Measurements from ENCODE around the gene TYSND1.

TYSND1 gene

GRCh38 chr10:70144372-70145110 lies 2.0 kb downstream of the TYSND1 start:
- no CpG with 5 or more reads among the region's 18 CpGs for WGBS (ENCODE audit: extremely low coverage, insufficient coverage, insufficient read length)
- Histone ChIP-seq H3K4ac (ENCODE audit: low read depth, low read length) (no peak overlapping the region), H3K79me1 (ENCODE audit: low read length) (peaks cover 11% of the 10 kb centered on the region), H2AK5ac (ENCODE audit: low read length) (no peak overlapping the region), H2BK120ac (ENCODE audit: insufficient read depth, low read length, poor library complexity) (no peak overlapping the region), H3K79me2 (ENCODE audit: control insufficient read depth, insufficient read depth, low read length, poor library complexity) (peaks cover 8% of the 10 kb centered on the region), H3K27me3 (ENCODE audit: insufficient read depth, low read length) (no peaks in the 10 kb centered on the region), H3K9ac (ENCODE audit: low read length) (no peak overlapping the region), H4K91ac (ENCODE audit: low read depth, low read length) (no peak overlapping the region), H3K9me3 (ENCODE audit: insufficient read depth, low read depth, low read length) (no peaks in the 10 kb centered on the region), H4K12ac (ENCODE audit: low read depth, low read length) (no peak overlapping the region), H3K18ac (ENCODE audit: low read length) (no peak overlapping the region), H3K27ac (ENCODE audit: low read depth, low read length) (no peak overlapping the region), H3K4me2 (ENCODE audit: low read length) (peak overlapping the region; percentile 94), H3K36me3 (ENCODE audit: control insufficient read depth in 1 of 2, insufficient read depth in 2 of 2, low read length in 2 of 2) (peaks cover 4 to 12% of the 10 kb centered on the region in 2 experiments), H4K8ac (ENCODE audit: low read depth, low read length) (no peak overlapping the region), H3K23ac (ENCODE audit: low read length) (no peak overlapping the region), H2AFZ (ENCODE audit: insufficient read depth, low read length, poor library complexity) (no peak overlapping the region), H2BK5ac (ENCODE audit: low read depth, low read length, poor library complexity) (no peak overlapping the region), H3K14ac (ENCODE audit: low read length) (no peak overlapping the region), H2BK12ac (ENCODE audit: low read length) (no peak overlapping the region), H3K4me3 (ENCODE audit: low read depth, low read length) (no peak overlapping the region), H3K4me1 (ENCODE audit: control insufficient read depth in 1 of 2, insufficient read depth in 2 of 2, low read length in 2 of 2) (peaks cover 5 to 6% of the 10 kb centered on the region in 2 experiments)
- DNase-seq = no peak

- Histone ChIP-seq H4K12ac (ENCODE audit: low read depth, low read length) (no peak overlapping the region), H4K91ac (ENCODE audit: low read depth, low read length) (no peak overlapping the region), H3K27me3 (ENCODE audit: insufficient read depth, low read length) (no peaks in the 10 kb centered on the region), H3K79me1 (ENCODE audit: low read length) (peaks cover 11% of the 10 kb centered on the region), H3K23ac (ENCODE audit: low read length) (no peak overlapping the region), H3K9me3 (ENCODE audit: insufficient read depth, low read depth, low read length) (no peaks in the 10 kb centered on the region), H3K27ac (ENCODE audit: low read depth, low read length) (no peak overlapping the region), H3K4me1 (ENCODE audit: control insufficient read depth in 1 of 2, insufficient read depth in 2 of 2, low read length in 2 of 2) (peaks cover 5 to 6% of the 10 kb centered on the region in 2 experiments), H3K14ac (ENCODE audit: low read length) (no peak overlapping the region), H4K8ac (ENCODE audit: low read depth, low read length) (no peak overlapping the region), H2BK5ac (ENCODE audit: low read depth, low read length, poor library complexity) (no peak overlapping the region), H2AK5ac (ENCODE audit: low read length) (no peak overlapping the region), H3K9ac (ENCODE audit: low read length) (no peak overlapping the region), H3K4me2 (ENCODE audit: low read length) (no peak overlapping the region), H3K4me3 (ENCODE audit: low read depth, low read length) (no peak overlapping the region), H3K4ac (ENCODE audit: low read depth, low read length) (no peak overlapping the region), H3K36me3 (ENCODE audit: control insufficient read depth in 1 of 2, insufficient read depth in 2 of 2, low read length in 2 of 2) (no peaks in the 10 kb centered on the region), H2BK120ac (ENCODE audit: insufficient read depth, low read length, poor library complexity) (no peak overlapping the region), H3K79me2 (ENCODE audit: control insufficient read depth, insufficient read depth, low read length, poor library complexity) (peaks cover 8% of the 10 kb centered on the region), H2BK12ac (ENCODE audit: low read length) (no peak overlapping the region), H3K18ac (ENCODE audit: low read length) (no peak overlapping the region), H2AFZ (ENCODE audit: insufficient read depth, low read length, poor library complexity) (no peak overlapping the region)
- WGBS (ENCODE audit: extremely low coverage, insufficient coverage, insufficient read length) = no CpG with 5 or more reads among the region's 10 CpGs
- DNase-seq = no peak
Observed at GRCh38 chr10:70142555-70142954, 3.9 kb downstream of the TYSND1 start.

GRCh38 chr10:70140297-70140696 lies 6.2 kb downstream of the TYSND1 start:
- no peak overlapping the region for H4K12ac ChIP-seq (ENCODE audit: low read depth, low read length)
- no peak overlapping the region for H2BK5ac ChIP-seq (ENCODE audit: low read depth, low read length, poor library complexity)
- peaks cover 4% of the 10 kb centered on the region in 2 experiments for H3K4me1 ChIP-seq (ENCODE audit: control insufficient read depth in 1 of 2, insufficient read depth in 2 of 2, low read length in 2 of 2)
- H3K36me3 ChIP-seq (ENCODE audit: control insufficient read depth in 1 of 2, insufficient read depth in 2 of 2, low read length in 2 of 2) = no peaks in the 10 kb centered on the region
- H3K79me1 ChIP-seq (ENCODE audit: low read length) = peaks cover 1% of the 10 kb centered on the region
- no peak overlapping the region for H3K9ac ChIP-seq (ENCODE audit: low read length)
- no peak overlapping the region for H3K4me3 ChIP-seq (ENCODE audit: low read depth, low read length)
- no peak overlapping the region for H2BK120ac ChIP-seq (ENCODE audit: insufficient read depth, low read length, poor library complexity)
- peaks cover 1% of the 10 kb centered on the region for H3K79me2 ChIP-seq (ENCODE audit: control insufficient read depth, insufficient read depth, low read length, poor library complexity)
- no peak overlapping the region for H2BK12ac ChIP-seq (ENCODE audit: low read length)
- no peak overlapping the region for H3K14ac ChIP-seq (ENCODE audit: low read length)
- no peaks in the 10 kb centered on the region for H3K27me3 ChIP-seq (ENCODE audit: insufficient read depth, low read length)
- H4K8ac ChIP-seq (ENCODE audit: low read depth, low read length) = no peak overlapping the region
- H3K9me3 ChIP-seq (ENCODE audit: insufficient read depth, low read depth, low read length) = no peaks in the 10 kb centered on the region
- no peak overlapping the region for H2AFZ ChIP-seq (ENCODE audit: insufficient read depth, low read length, poor library complexity)
- no peak overlapping the region for H3K18ac ChIP-seq (ENCODE audit: low read length)
- H3K4me2 ChIP-seq (ENCODE audit: low read length) = no peak overlapping the region
- no peak for DNase-seq
- H4K91ac ChIP-seq (ENCODE audit: low read depth, low read length) = no peak overlapping the region
- no CpG with 5 or more reads among the region's 5 CpGs for WGBS (ENCODE audit: extremely low coverage, insufficient coverage, insufficient read length)
- no peak overlapping the region for H3K23ac ChIP-seq (ENCODE audit: low read length)
- no peak overlapping the region for H3K27ac ChIP-seq (ENCODE audit: low read depth, low read length)
- no peak overlapping the region for H3K4ac ChIP-seq (ENCODE audit: low read depth, low read length)
- H2AK5ac ChIP-seq (ENCODE audit: low read length) = no peak overlapping the region

GRCh38 chr10:70139997-70140250 lies 6.6 kb downstream of the TYSND1 start:
- H2BK5ac ChIP-seq (ENCODE audit: low read depth, low read length, poor library complexity) = no peak overlapping the region
- no peak overlapping the region for H3K14ac ChIP-seq (ENCODE audit: low read length)
- H4K8ac ChIP-seq (ENCODE audit: low read depth, low read length) = no peak overlapping the region
- no CpG with 5 or more reads among the region's 6 CpGs for WGBS (ENCODE audit: extremely low coverage, insufficient coverage, insufficient read length)
- no peak overlapping the region for H3K23ac ChIP-seq (ENCODE audit: low read length)
- H2AFZ ChIP-seq (ENCODE audit: insufficient read depth, low read length, poor library complexity) = no peak overlapping the region
- no peak overlapping the region for H2BK12ac ChIP-seq (ENCODE audit: low read length)
- H3K27me3 ChIP-seq (ENCODE audit: insufficient read depth, low read length) = no peaks in the 10 kb centered on the region
- no peak overlapping the region for H4K12ac ChIP-seq (ENCODE audit: low read depth, low read length)
- H3K4me3 ChIP-seq (ENCODE audit: low read depth, low read length) = no peak overlapping the region
- H3K9ac ChIP-seq (ENCODE audit: low read length) = no peak overlapping the region
- H3K9me3 ChIP-seq (ENCODE audit: insufficient read depth, low read depth, low read length) = no peaks in the 10 kb centered on the region
- H3K79me2 ChIP-seq (ENCODE audit: control insufficient read depth, insufficient read depth, low read length, poor library complexity) = no peaks in the 10 kb centered on the region
- no peak overlapping the region for H2BK120ac ChIP-seq (ENCODE audit: insufficient read depth, low read length, poor library complexity)
- H3K4me1 ChIP-seq (ENCODE audit: control insufficient read depth in 1 of 2, insufficient read depth in 2 of 2, low read length in 2 of 2) = peaks cover 0 to under 1% of the 10 kb centered on the region in 2 experiments
- no peak overlapping the region for H2AK5ac ChIP-seq (ENCODE audit: low read length)
- H3K18ac ChIP-seq (ENCODE audit: low read length) = no peak overlapping the region
- H4K91ac ChIP-seq (ENCODE audit: low read depth, low read length) = no peak overlapping the region
- no peak for DNase-seq
- no peak overlapping the region for H3K4ac ChIP-seq (ENCODE audit: low read depth, low read length)
- no peaks in the 10 kb centered on the region for H3K36me3 ChIP-seq (ENCODE audit: control insufficient read depth in 1 of 2, insufficient read depth in 2 of 2, low read length in 2 of 2)
- H3K4me2 ChIP-seq (ENCODE audit: low read length) = no peak overlapping the region
- no peak overlapping the region for H3K27ac ChIP-seq (ENCODE audit: low read depth, low read length)
- H3K79me1 ChIP-seq (ENCODE audit: low read length) = no peaks in the 10 kb centered on the region
